ENCODE results near the gene TLN1. TPM values are rescaled to one million over a fixed set of nuclear protein-coding genes. Genes with fewer than 3 reads are reported as not detected.

Gene TLN1
- total and polyA plus RNA-seq, 2 experiments from 2014 or later: 96.0 to 178 TPM

GRCh38 chr9:35669331-35670145 lies 62.5 kb downstream of the TLN1 start:
- no peak for DNase-seq (ENCODE audit: low read depth in 1 of 2, low spot score in 1 of 2)
- H3K27ac ChIP-seq: no peak overlapping the region
- H3K9me3 ChIP-seq (ENCODE audit: low read depth): no peaks in the 10 kb centered on the region
- H3K4me3 ChIP-seq: no peak overlapping the region
- no peak for TF ChIP-seq CTCF (IDR thresholded peaks at IDR 0.05; ENCODE audit: low read depth, low read length)
- H3K36me3 ChIP-seq: no peaks in the 10 kb centered on the region
- H3K4me1 ChIP-seq (ENCODE audit: low read depth): no peaks in the 10 kb centered on the region
- no peaks in the 10 kb centered on the region for H3K27me3 ChIP-seq

DNA sequence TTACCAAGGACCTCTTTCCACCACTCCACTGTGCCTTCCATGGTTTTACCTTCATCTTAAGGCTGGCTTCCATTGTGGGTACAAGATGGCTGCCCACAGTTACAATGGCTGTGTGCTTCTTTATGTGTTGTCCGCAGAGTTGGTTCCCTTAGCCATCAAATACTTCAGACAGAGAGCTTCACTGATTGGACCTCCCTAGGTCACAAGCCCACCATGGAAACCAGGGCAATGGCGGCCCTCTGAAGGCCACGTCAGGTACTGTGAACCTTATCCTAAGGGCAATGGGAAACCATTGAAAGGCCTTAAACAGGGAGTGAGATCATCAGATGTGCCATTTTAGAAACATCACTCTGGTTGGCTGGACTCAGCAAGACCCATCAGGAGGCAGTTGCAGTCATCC lies 64.1 kb downstream of the TLN1 start:
- Histone ChIP-seq H3K4me3 (no peak overlapping the region), H3K27me3 (no peaks in the 10 kb centered on the region), H3K4me1 (ENCODE audit: low read depth) (no peaks in the 10 kb centered on the region), H3K9me3 (ENCODE audit: low read depth) (no peaks in the 10 kb centered on the region), H3K36me3 (no peaks in the 10 kb centered on the region), H3K27ac (no peak overlapping the region)
- TF ChIP-seq CTCF (IDR thresholded peaks at IDR 0.05; ENCODE audit: low read depth, low read length): no peak
- DNase-seq (ENCODE audit: low read depth in 1 of 2, low spot score in 1 of 2): no peak

GRCh38 chr9:35666549-35666948 lies 65.4 kb downstream of the TLN1 start:
- Histone ChIP-seq H3K27me3 (no peaks in the 10 kb centered on the region), H3K9me3 (ENCODE audit: low read depth) (no peaks in the 10 kb centered on the region), H3K4me3 (no peak overlapping the region), H3K36me3 (no peaks in the 10 kb centered on the region), H3K27ac (no peak overlapping the region), H3K4me1 (ENCODE audit: low read depth) (peaks cover 4% of the 10 kb centered on the region)
- DNase-seq (ENCODE audit: low read depth in 1 of 2, low spot score in 1 of 2): no peak
- no peak for TF ChIP-seq CTCF (IDR thresholded peaks at IDR 0.05; ENCODE audit: low read depth, low read length)

GRCh38 chr9:35666045-35666444 lies 66.0 kb downstream of the TLN1 start:
- no peak overlapping the region for H3K27ac ChIP-seq
- H3K9me3 ChIP-seq (ENCODE audit: low read depth): no peaks in the 10 kb centered on the region
- peak in 1 of 2 donors; percentile 75 for DNase-seq (ENCODE audit: low read depth in 1 of 2, low spot score in 1 of 2)
- H3K36me3 ChIP-seq: no peaks in the 10 kb centered on the region
- no peak for TF ChIP-seq CTCF (IDR thresholded peaks at IDR 0.05; ENCODE audit: low read depth, low read length)
- peaks cover 9% of the 10 kb centered on the region for H3K4me1 ChIP-seq (ENCODE audit: low read depth)
- H3K27me3 ChIP-seq: no peaks in the 10 kb centered on the region
- no peak overlapping the region for H3K4me3 ChIP-seq

- Histone ChIP-seq H3K4me1 (ENCODE audit: low read depth) (peaks cover 12% of the 10 kb centered on the region), H3K27me3 (no peaks in the 10 kb centered on the region), H3K4me3 (peak overlapping the region; percentile 47), H3K36me3 (no peaks in the 10 kb centered on the region), H3K9me3 (ENCODE audit: low read depth) (no peaks in the 10 kb centered on the region), H3K27ac (no peak overlapping the region)
- TF ChIP-seq CTCF (IDR thresholded peaks at IDR 0.05; ENCODE audit: low read depth, low read length): no peak
- no peak for DNase-seq (ENCODE audit: low read depth in 1 of 2, low spot score in 1 of 2)
Observed at GRCh38 chr9:35665471-35665818, 66.5 kb downstream of the TLN1 start.

All from cardiac muscle cell (in vitro differentiated cells and primary cell).